ENCODE measurements around the gene FADS3. TPM values are rescaled to one million over a fixed set of nuclear protein-coding genes. Genes with fewer than 3 reads are reported as not detected.

Gene FADS3, protein sequence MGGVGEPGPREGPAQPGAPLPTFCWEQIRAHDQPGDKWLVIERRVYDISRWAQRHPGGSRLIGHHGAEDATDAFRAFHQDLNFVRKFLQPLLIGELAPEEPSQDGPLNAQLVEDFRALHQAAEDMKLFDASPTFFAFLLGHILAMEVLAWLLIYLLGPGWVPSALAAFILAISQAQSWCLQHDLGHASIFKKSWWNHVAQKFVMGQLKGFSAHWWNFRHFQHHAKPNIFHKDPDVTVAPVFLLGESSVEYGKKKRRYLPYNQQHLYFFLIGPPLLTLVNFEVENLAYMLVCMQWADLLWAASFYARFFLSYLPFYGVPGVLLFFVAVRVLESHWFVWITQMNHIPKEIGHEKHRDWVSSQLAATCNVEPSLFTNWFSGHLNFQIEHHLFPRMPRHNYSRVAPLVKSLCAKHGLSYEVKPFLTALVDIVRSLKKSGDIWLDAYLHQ
- total RNA-seq (2012; rRNA removed) (38.0 and 54.5 TPM in 2 replicates), polyA plus RNA-seq (2012; rRNA removed) (110 and 147 TPM in 2 replicates), Bru-seq, nascent RNA (percentile 68 among the genes with signal in this experiment), BruChase-seq, experiment 1, labeled RNA remaining after a 6-hour chase (percentile 68 among the genes with signal in this experiment), BruChase-seq, experiment 2, labeled RNA remaining after a 2-hour chase (percentile 60 among the genes with signal in this experiment)
- polyA plus RNA-seq (2012; cell fraction: cytosol; rRNA removed) = 34.0 and 101 TPM in 2 replicates
- polyA plus RNA-seq (2012; cell fraction: nucleus; rRNA removed; ENCODE audit: low replicate concordance) = 556 and 1,224 TPM in 2 replicates
- long read RNA-seq, transcript FADS3-201 (12 exons, 1,779 nt) = major isoform, 76 of 159 reads
- long read RNA-seq, partial matches to known transcripts = 26 of 159 reads
- long read RNA-seq, other reads (novel, unspliced or antisense) = 57 of 159 reads

- peaks cover 26% of the 10 kb centered on the region for H3K4me1 ChIP-seq (ENCODE audit: control insufficient read depth, insufficient read depth, low read length)
- WGBS, 2 experiments (ENCODE audit: extremely low coverage in 2 of 2, insufficient read length in 1 of 2) = 3% methylated on average over 48 of the region's 96 CpGs; no CpG with 5 or more reads in 1 of the 2 experiments
- peak within 1 kb of the TSS; percentile 63 for H3K4me3 ChIP-seq (ENCODE audit: insufficient read depth, low read depth, low read length)
- no peaks in the 10 kb centered on the region for H3K27me3 ChIP-seq (ENCODE audit: control insufficient read depth, insufficient read depth, low read length)
- peak within 1 kb of the TSS; percentile 60; the same call in 1 of the 3 replicates for H2BK15ac ChIP-seq (ENCODE audit: low read depth, low read length)
- in situ Hi-C loops (cut with MboI; ENCODE audit: low sequenced_read_pairs) (no loop called here), intact Hi-C loops (cut with micrococcal nuclease) (loop anchor here (2.0 kb wide), 1 partner anchor 95 kb away; no protein-coding TSS in a partner anchor), dilution Hi-C loops (cut with HindIII; ENCODE audit: low sequenced_read_pairs, unreplicated experiment) (no loop called here)
- H3K4me2 ChIP-seq (ENCODE audit: low read depth, low read length) = peak within 1 kb of the TSS; percentile 87
- H3K27ac ChIP-seq (ENCODE audit: insufficient read depth, low read length) = peak within 1 kb of the TSS; percentile 35; the same call in 1 of the 2 replicates
- peak within 1 kb of the TSS; percentile 97 for H2AK9ac ChIP-seq (replicated peaks; ENCODE audit: low read depth, low read length, poor library complexity)
- ATAC-seq (ENCODE audit: low read depth) (peak; percentile 93), DNase-seq (peak; percentile 69)
- no TSS peak for BruUV-seq (replicated peaks)
- ChIA-PET POLR2A (ENCODE audit: unreplicated experiment) (no interaction called here), CTCF (interaction anchor here (1.0 kb wide), 1 partner anchor 199 kb away, joined by 3 read pairs; no protein-coding TSS in a partner anchor)
- peak within 1 kb of the TSS; percentile 77 for H3K14ac ChIP-seq (replicated peaks; ENCODE audit: low read depth, low read length)
- peak within 1 kb of the TSS; percentile 79 for H2BK5ac ChIP-seq (ENCODE audit: low read depth, low read length, poor library complexity, severe bottlenecking)
- peak within 1 kb of the TSS; percentile 78 for H4K91ac ChIP-seq (ENCODE audit: insufficient read depth, low read depth, low read length)
- no peak within 1 kb of the TSS for H2BK20ac ChIP-seq (ENCODE audit: low read depth, low read length)
- peaks cover 3% of the 10 kb centered on the region; the same call in 1 of the 2 replicates for H3K9me3 ChIP-seq (ENCODE audit: control insufficient read depth, insufficient read depth, low read length)
- peak within 1 kb of the TSS; percentile 21; the same call in 1 of the 2 replicates for H4K5ac ChIP-seq (ENCODE audit: low read depth, low read length)
- H3K18ac ChIP-seq (ENCODE audit: low read depth, low read length) = peak within 1 kb of the TSS; percentile 26; the same call in 1 of the 2 replicates
- peaks cover 4% of the 10 kb centered on the region; the same call in 1 of the 2 replicates for H4K20me1 ChIP-seq (ENCODE audit: insufficient read depth, low read length)
- peak within 1 kb of the TSS; percentile 42 to 79; a peak in 2 of 4 replicates for H4K8ac ChIP-seq (ENCODE audit: low read depth in 2 of 2, low read length in 2 of 2)
- peak within 1 kb of the TSS; percentile 94 for H2AFZ ChIP-seq (replicated peaks; ENCODE audit: low read length, poor library complexity)
- H3K9me1 ChIP-seq (ENCODE audit: insufficient read depth, low read length) = peaks cover 10% of the 10 kb centered on the region
- peak within 1 kb of the TSS; percentile 32 for H2BK120ac ChIP-seq (ENCODE audit: low read depth, low read length)
- H3K56ac ChIP-seq (ENCODE audit: extremely low read depth, insufficient read depth, low read length) = no peak within 1 kb of the TSS; the same call in 1 of the 2 replicates
- no peaks in the 10 kb centered on the region for H3K36me3 ChIP-seq (ENCODE audit: control insufficient read depth, insufficient read depth, low read length)
- H2AK5ac ChIP-seq (ENCODE audit: low read depth, low read length) = peak within 1 kb of the TSS; percentile 95
- peaks cover 22 to 41% of the 10 kb centered on the region in 2 experiments for H3K79me1 ChIP-seq (ENCODE audit: low read depth in 1 of 2, low read length in 2 of 2)
- TF ChIP-seq POLR2A (IDR thresholded peaks at IDR 0.05; ENCODE audit: low read depth, low read length) = peak; percentile 83
- peak; percentile 37; the same call in 1 of the 2 replicates for TF ChIP-seq MAZ (IDR thresholded peaks at IDR 0.05; ENCODE audit: borderline replicate concordance, low read depth, low read length)
- TF ChIP-seq MAFK (IDR thresholded peaks at IDR 0.05; ENCODE audit: low read depth, low read length) = no peak
- no peak for TF ChIP-seq CEBPB (IDR thresholded peaks at IDR 0.05; ENCODE audit: low read depth, low read length)
- H3K9ac ChIP-seq (ENCODE audit: low read depth, low read length) = peak within 1 kb of the TSS; percentile 72
- H3K23ac ChIP-seq (ENCODE audit: low read depth, low read length) = 0 out of 2 replicates have a peak within 1 kb of the TSS, but pooled peaks have one; percentile 31
- H3K4ac ChIP-seq (ENCODE audit: low read depth, low read length) = peak within 1 kb of the TSS; percentile 90
Observed at GRCh38 chr11:61891331-61892084, at the start of gene FADS3. TSS of gene FADS3 (minus strand) at chr11:61891545. CDS start at chr11:61891381, 164 bp downstream.
